HK-2 (cell line): Measurements from ENCODE around the gene RPL35A.
A peak's percentile ranks its signal among the peaks of the same experiment; 100 is the strongest.
"Not testable (repeated sequence)": the region's sequence is repeated elsewhere in the genome, so short reads cannot be mapped to it uniquely, and the experiment has no call there.

Experiments used
- DNase-seq: peaks from one replicate; pipeline ENCODE4 v3.0.0-alpha.2; 2018; ENCODE audit not compliant: unreplicated experiment

Gene RPL35A

GRCh38 chr3:197949778-197950676 lies at the start of gene RPL35A:
TSS of gene RPL35A (plus strand) at chr3:197950190. CDS start at chr3:197950968, 778 bp downstream.
- DNase-seq = peak; percentile 92

GRCh38 chr3:197901626-197902025 lies 48.4 kb upstream of the RPL35A start:
- no peak for DNase-seq

- DNase-seq = peak; percentile 95
These were observed 43.8 kb upstream of the RPL35A start for GRCh38 chr3:197906023-197906849.

- DNase-seq = no peak
These were observed 43.2 kb upstream of the RPL35A start for GRCh38 chr3:197906850-197907187.

- no peak for DNase-seq
These were observed 42.8 kb upstream of the RPL35A start for GRCh38 chr3:197907196-197907595.

- peak; percentile 11 for DNase-seq
These were observed 41.4 kb upstream of the RPL35A start for GRCh38 chr3:197908550-197908949.

GRCh38 chr3:197908957-197909701 lies 40.9 kb upstream of the RPL35A start:
- DNase-seq = no peak

GRCh38 chr3:197912741-197913476 lies 37.1 kb upstream of the RPL35A start:
- DNase-seq = no peak

GRCh38 chr3:197913641-197914380 lies 36.2 kb upstream of the RPL35A start:
- DNase-seq = no peak

- DNase-seq = not testable (repeated sequence)
These were observed 28.3 kb upstream of the RPL35A start for GRCh38 chr3:197921429-197922275.

GRCh38 chr3:197926418-197926817 lies 23.6 kb upstream of the RPL35A start:
- DNase-seq = no peak

- not testable (repeated sequence) for DNase-seq
These were observed 22.4 kb upstream of the RPL35A start for GRCh38 chr3:197927578-197927977.

GRCh38 chr3:197936819-197937384 lies 13.1 kb upstream of the RPL35A start:
- no peak for DNase-seq

- no peak for DNase-seq
These were observed 9.1 kb upstream of the RPL35A start for GRCh38 chr3:197940745-197941384.

GRCh38 chr3:197942956-197943556 lies 6.9 kb upstream of the RPL35A start:
- no peak for DNase-seq

- DNase-seq = no peak
These were observed 706 bp upstream of the RPL35A start for GRCh38 chr3:197949191-197949777.

GRCh38 chr3:197950677-197951061 lies 679 bp downstream of the RPL35A start:
- DNase-seq = no peak

- DNase-seq = no peak
These were observed 1.5 kb downstream of the RPL35A start for GRCh38 chr3:197951392-197951990.
